GM18511 (cell line): ENCODE data around the gene CRHR2.
"Not testable (repeated sequence)": the region's sequence is repeated elsewhere in the genome, so short reads cannot be mapped to it uniquely, and the experiment has no call there.

ENCODE experiments used
- ATAC-seq: cut with Tn5 transposase; IDR thresholded peaks from one replicate; pipeline ENCODE4 v1.9.1; 2021; ENCODE audit warnings: mild to moderate bottlenecking, moderate library complexity; ENCODE audit not compliant: unreplicated experiment

The CRHR2 gene

DNA sequence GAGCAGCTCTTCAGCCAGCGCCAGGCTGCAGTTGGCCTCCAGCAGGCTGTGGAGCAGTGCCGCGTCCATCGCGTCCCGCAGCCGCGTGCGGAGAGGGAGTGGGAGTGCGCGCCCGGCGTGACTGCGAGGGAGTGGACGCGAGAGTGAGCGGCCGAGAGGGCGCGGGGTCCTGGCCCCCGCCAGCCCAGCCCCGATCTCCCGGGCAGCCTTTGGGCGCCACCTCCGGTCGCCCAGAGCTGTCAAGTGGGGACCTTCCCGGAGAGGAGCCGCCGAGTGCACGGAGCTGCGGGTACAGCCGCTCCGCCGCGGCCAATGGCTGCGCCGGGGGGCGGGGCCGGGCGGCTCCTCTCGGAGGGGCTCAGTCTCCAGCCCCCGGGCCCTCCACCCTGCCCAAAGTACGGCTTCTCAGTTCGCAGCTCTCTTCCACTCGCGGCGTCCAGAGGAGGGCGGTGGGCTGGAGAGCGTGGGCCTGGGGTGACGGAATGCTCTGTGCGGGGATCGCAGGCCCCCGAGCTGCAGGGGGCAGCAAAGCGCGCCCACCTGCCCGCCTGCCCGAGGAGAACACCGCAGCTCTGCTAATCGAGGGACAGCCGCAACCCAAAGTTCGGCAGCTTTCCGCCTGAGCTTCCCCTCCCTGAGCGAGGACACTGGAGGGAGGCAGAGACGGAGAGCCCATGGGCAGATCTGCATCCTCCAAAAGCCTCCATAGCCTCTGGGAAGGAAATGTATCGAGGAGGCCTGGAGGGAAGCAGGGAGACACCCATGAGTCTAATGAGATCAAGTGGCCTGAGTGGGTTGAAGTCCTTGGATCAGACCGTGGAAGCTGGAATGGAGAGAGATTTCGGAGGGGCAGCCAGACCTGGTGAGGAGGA, at the start of gene CRHR2:
CRHR2 (minus strand) TSS at position 245 of the 872 bp plus-strand sequence; CDS start at position 69, 176 bp downstream.
- ATAC-seq = peak; percentile 52

DNA sequence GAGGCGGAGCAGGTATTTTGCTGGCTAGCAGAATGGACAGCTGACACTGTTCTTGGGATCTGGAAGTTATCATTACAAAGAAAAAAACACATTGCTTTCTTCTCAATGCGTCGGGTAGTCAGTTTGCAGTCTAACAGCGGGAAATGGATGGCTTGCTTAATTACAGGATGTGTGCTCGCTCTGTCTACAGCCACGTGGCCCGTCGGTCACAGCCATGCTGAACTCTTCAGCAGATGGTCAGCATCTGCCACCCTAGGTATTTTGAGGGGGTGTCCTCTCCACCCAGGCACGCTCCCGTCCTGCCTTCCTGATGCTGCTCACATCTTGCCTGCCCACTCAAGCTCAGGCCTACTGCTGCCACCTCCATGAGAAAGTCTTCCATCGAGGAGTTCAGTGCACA, 49.3 kb upstream of the CRHR2 start:
- ATAC-seq = no peak

DNA sequence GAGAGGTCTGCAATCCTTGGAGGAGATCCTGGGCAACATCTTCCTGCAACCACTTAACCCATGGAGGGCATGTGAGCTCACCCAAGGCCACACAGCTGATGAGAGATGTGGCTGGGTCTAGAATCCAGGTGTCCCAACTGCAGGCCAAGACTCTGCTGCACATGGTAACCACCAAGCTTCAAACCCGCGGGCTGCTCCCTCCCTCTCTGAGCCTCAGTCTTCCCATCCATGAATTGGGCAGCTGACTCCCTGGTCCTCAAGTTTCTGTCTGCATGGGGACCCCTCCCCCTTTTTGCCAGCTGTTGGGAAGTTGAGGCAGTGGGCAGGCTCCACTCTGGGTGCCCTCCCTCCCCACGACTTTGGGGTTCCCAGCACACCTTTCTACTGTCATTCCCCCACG, 48.7 kb upstream of the CRHR2 start:
- no peak for ATAC-seq

DNA sequence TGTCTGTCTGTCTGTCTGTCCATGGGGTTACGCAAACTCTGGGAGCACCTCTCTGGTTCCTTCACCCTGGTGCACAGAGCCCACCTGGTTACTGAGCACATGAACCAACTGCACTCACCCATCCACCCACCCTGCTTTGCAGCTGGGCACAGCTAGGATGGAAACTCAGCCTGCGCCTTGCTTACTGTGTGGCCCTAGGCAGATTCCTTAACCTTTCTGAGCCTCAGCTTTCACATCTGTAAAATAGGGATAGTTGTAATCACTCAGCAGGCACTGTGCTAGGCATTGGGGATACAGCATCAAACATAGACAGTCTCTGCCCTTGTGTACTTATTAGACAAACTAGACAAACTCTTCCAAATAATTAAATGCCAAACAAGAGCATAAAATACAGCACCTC, 47.8 kb upstream of the CRHR2 start:
- ATAC-seq = no peak

DNA sequence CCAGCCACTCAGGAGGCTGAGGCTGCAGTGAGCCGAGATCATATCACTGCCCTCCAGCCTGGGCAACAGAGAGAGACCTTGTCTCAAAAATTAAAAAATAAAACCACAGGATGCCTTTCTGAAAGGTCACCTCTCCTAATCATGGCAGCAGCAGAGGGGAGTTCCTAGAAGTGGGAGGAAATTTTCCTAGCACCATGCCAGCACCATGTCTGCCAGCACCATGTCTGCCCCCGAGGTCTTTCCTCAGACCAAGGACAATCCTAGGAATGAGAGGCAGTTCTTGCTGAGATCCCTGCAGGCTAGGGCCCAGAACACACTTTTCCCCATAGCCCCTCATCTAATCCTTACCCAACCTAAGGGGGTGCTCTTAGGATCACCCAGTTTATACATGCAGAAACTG, 47.4 kb upstream of the CRHR2 start:
- ATAC-seq = no peak

DNA sequence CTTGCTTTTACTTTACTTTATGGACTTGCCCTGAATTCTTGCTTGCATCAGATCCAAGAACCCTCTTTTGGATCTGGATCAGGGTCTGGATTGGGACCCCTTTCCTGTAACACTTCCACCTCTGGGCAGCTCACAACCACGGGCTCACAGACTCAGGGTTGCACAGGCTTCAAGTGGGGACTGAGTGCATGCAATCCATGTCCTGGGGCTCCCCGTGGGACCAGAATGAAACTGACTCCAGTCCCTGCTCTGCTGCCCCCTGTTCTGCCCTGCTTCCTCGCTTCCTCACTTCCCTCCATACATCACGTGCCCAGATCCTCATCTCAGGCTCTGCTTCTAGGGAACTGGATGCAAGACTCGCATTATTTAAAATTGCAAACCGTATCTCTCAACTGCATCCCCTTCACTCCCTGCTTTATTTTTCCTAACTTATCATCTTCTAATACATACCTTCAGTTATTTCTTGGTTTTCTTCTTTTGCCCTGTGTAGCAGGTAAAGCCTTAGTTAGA, 46.4 kb upstream of the CRHR2 start:
- ATAC-seq = no peak

DNA sequence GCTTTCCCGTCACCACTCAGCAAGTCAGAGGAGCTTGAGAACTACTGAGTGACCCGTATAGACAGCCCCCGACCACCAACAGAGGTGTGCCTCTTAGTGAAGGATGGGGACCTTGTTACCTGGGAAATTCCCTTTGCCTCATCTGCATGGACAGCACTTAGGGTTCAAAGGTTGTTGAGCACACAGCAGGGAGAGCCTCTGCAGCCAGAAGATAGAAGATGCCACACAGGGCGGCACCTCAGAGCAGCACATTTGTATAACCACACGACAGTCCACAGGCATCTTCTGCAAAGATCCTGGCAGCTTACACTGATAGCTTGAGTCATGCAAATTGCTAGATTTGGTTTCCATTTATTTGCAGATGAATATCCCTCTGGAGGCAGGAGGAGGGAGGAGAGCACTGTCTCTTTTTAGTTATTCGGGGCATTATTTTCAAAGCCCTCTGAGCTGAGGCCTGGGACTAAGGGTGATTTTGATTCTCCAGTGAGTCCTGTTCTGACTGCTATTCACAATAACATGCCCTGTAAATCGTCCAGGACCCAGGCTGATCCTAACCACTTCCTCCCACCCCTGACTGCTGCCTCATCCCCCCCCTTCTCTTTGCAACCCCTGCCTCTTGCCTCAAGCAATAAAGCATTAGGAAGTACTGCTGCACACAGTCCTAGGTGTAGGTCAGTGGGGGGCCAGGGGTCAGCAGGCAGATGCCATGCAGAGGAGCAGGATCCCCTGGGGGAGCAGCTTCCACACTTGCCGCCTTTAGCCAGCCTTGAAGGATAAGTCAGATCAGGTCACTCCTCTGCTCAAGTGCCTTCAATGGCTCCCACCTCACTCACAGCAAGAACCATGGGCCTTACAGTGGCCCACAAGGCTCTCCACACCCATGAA, 45.0 kb upstream of the CRHR2 start:
- ATAC-seq = peak; percentile 76

DNA sequence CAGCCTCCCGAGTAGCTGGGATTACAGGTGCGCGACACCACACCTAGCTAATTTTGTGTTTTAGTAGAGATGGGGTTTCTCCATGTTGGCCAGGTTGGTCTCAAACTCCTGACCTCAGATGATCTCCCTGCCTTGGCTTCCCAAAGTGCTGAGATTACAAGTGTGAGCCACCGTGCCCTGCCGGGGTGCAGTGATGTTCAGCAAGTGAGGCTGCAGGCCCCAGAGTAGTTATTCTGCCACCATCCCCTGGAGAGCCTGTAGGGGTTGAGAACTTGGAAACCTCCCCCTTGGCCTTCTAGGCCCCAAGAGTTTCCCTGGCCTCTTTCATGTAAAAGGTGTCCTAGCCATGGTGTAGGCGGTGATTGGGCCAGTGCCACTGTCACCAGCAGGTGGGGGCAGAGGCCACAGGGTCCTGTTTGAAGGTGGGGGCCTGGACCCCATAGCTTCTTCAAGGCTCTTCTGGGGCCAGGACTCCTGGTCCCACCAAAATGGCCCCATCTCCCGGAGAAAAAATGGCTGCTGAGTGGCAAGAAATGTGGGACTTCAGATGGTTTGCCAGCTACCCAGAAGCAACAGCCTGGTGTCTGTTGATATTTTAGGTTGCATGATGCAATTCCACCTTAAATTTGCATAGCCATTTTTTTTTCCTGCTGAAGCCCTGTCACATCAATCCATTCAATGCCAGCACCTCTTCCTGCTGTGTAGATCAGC, 44.2 kb upstream of the CRHR2 start:
- ATAC-seq = peak; percentile 20

DNA sequence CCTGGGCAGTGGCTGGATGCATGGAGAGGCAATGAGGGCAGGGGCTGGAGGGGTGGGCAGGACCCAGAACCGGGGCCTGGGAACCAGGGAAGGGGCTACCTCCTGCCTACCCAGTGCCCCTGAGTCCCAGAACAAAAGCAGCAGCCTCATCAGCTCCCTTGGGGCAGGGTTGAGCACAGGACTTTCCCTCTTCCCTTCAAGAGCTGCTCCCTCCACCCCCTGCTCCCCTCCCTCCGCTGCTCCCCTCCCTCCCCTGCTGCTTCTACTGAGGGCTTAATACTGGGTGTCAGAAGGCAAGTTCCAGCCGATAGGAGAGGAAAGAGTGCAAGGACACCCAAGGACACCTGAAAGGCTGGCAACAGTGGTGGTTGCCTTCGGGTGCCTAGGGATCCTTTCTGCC, 41.5 kb upstream of the CRHR2 start:
- ATAC-seq = no peak

DNA sequence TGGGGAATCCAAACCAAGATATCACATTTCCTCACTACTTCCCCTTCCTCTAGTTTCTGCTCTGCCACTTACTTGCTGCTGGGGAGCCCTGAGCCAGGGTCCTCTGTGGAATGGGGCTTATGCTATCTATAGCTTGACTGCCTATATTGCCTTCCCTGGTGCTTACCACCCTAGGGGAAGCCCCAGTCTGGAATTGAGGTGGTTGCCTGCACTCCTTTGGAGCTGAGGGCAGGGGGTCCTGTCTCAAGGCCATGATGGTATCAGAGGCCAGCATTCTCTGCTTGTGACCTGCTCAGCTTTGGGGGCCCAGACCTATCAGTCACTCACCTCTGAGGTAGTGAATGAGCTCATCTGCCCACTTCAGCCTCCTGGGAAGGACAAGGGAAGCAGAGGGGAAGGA, 40.4 kb upstream of the CRHR2 start:
- no peak for ATAC-seq

DNA sequence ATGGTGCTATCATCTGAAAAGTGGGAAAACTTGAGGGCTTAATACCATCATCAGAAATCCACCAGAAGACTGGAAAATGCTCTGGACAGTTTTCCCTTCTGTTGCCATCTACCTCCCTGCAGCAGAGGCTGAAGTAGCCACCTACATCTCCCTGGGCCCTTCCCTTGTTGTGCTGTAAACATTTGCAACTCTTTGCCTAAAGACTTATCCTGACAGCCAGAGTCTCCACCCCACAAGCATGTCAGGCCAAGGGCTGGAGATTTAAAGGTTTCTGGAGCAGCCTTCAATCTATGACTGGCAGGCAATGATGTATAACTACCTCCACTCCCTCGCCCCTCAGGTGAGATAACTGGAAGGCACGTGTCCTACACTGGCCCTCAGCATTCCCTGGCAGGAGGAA, 39.9 kb upstream of the CRHR2 start:
- no peak for ATAC-seq

DNA sequence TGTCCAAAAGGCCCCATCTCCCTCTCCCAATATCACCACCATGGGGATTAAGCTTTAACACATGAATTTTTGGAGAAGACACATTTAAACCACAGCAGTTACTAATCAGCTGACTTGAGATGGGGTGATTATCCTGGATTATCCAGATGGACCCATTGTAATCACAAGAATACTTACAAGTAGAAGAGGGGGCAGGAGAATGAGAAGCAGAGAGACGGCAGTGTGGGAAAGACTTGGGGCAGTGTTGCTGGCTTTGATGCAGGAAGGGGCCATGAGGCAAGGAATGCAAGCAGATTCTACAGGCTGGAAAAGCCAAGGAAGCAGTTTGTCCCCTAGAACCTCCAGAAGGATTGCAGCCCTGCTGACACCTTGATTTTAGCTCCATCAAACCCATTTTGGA, 39.0 kb upstream of the CRHR2 start:
- ATAC-seq = no peak

DNA sequence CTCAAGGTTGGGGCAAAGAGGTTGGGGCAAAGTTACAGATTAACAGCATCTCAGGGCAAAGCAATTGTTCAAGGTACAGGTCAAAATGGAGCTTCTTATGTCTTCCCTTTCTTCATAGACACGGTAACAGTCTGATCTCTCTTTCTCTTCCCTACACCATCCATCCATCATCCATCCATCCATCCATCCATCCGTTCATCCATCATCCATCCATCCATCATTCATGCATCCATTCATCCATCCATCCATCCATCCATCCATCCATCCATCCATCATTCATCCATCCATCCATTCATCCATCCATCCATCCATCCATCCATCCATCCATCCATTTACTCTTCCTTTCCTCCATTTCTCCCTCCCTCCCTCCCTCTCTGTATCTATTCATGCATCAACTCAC, 37.2 kb upstream of the CRHR2 start:
- ATAC-seq = not testable (repeated sequence)

DNA sequence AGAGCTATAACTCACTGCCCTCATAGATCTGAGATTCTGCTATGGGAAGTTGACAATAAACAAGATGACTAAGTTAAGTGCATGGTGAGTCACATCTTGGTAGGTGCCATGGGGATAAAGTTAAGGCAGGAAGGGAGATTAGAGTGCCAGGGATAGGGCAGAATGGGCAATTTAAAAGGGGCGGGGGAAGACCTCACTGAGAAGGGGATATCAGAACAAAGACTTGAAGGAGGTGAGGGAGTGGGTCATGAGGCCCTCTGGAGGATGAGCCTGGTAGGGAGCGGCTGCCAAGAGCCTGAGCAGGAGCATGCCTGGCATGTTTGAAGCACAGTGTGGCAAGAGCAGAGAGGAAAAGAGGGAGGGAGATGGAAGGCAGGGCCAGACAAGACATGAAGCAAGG, 34.9 kb upstream of the CRHR2 start:
- no peak for ATAC-seq

DNA sequence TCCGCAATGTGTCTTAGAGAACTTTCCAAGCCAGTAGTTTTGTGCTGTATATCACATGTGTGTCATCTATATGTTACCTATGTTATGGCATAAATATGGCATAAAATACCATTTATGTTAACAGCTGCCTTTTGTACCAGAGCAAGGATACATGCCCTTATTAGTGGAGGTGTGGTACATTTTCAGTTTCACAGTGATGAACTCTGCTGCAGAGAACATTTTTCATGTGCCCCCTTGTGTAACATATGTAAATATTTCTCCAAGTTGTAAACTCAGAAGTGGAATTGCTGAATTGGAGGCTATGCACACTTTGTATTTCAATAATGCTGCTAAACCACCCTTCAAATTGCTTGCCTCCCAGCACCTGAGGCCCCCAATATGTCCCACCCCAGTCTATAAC, 31.9 kb upstream of the CRHR2 start:
- ATAC-seq = no peak

DNA sequence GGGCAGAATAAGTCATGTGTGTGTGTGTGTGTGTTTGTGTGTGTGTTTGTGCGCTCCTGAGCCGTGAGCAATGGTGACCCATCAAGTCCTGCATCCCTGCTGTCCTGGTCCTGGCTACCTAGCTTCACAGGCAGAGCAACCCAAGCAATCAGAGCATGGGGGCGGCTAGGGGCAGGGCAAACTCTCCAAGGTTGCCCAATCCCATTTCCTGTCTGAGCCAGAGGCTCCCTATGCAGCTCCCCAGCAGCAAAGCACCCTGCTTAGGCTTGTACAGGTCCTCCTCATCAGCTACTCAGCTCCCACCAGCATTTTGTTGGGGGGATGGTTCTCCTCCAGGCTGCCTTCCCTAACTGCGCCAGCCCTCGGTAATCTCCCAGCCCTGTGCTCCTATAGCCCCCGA, 31.1 kb upstream of the CRHR2 start:
- no peak for ATAC-seq

DNA sequence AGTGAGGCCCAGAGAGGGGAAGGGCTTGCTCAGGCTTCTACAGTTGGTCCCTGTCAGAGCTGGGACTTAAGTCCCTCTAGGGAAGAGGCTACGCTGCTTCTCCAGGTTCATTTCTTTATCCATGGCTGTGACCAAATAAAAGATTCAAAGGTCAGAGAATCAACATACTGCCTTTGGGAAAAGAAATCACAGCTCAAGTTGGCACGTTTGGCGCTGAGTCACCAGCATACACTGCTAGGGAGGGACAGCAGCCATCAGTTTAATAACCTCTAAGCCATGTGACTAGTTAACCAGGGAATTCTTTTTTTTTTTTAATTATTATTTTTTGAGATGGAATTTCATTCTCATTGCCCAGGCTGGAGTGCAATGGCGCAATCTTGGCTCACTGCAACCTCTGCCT, 28.4 kb upstream of the CRHR2 start:
- no peak for ATAC-seq

DNA sequence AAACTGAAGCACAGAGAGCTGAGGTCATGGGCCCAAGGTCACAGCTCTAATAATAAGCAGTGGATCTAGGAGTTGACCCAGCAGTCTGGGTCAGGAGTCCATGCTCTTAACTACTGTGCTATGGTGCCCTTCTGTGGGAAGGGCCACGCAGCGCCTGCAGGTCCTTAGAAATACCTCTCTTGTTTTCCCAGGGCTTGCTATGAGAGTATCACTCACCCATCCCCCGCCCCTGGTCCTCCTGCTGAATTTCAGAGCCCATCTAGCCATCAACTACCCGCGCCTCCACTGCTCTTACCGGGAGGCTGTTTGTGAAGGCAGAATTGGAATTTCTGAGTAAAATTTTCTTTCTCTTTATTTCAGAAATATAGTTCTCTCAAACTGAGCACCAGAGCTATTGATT, 27.3 kb upstream of the CRHR2 start:
- ATAC-seq = no peak

DNA sequence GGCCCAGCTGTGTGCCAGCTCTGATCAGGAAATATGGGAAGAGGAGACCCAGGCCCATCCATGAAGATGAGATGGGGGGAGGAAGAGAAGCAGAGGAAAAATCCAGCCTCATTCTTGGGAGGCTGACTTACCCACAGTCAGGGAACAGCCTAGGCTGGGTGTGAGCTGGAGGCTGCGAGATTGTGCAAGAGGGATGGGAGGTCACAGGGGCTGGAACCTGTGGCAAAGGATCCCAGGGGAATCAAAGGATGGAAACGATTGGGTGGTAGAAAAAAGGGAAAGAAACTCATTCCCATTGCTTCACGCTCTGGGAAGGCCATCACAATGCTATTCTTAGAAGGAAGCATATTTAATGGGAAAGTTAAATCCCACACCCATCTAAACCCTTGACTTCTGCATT, 26.7 kb upstream of the CRHR2 start:
- ATAC-seq = no peak

DNA sequence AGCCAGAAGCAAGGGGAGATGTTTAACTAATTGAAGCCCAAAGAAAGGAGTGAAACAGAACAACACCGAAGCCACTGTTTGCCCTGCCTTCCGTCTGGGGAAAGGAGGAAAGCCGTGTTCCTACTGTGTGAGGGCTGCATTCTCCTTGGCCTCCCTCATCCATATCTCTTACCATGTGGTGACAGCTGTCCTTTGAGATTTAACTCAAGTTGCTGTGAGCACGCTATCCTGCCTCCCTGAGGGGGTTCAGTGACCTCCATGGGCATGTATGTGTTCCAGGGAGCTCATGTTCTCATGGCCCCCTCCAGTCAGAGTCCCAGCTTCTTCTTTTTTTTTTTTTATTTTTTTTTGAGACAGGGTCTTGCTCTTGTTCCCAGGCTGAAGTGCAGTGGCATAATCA, 26.2 kb upstream of the CRHR2 start:
- ATAC-seq = no peak
